Astrocyte (in vitro differentiated cells and primary cell): ENCODE measurements around the gene GPANK1. TPM values are rescaled to one million over a fixed set of nuclear protein-coding genes. Genes with fewer than 3 reads are reported as not detected.

Experiments used
- DNase-seq: peaks from one replicate; pipeline ENCODE4 v3.0.0-alpha.2; 2010; ENCODE audit warnings: low read depth
- FAIRE-seq: peaks from 2 replicates; lab custom pipeline; 2011; peaks lifted over from hg19 to GRCh38; lab: Jason Lieb, UNC
- H2AFZ ChIP-seq: 2 replicates; pipeline ENCODE4 v1.6.0; 2012; ENCODE audit warnings: low read depth, low read length, inconsistent platforms
- H3K27ac ChIP-seq: 2 replicates; pipeline ENCODE4 v1.5.1; 2011; ENCODE audit warnings: low read depth, low read length, inconsistent platforms
- H3K27me3 ChIP-seq: 2 replicates; pipeline ENCODE4 v1.6.0; 2011; ENCODE audit warnings: low read length, inconsistent platforms; ENCODE audit not compliant: insufficient read depth
- H3K36me3 ChIP-seq: 2 replicates; pipeline ENCODE4 v1.5.1; 2011; ENCODE audit warnings: low read length, inconsistent platforms; ENCODE audit not compliant: insufficient read depth
- H3K4me1 ChIP-seq: 2 replicates; pipeline ENCODE4 v1.5.1; 2011; ENCODE audit warnings: low read length, inconsistent platforms; ENCODE audit not compliant: insufficient read depth
- H3K4me2 ChIP-seq: 2 replicates; pipeline ENCODE4 v1.6.0; 2012; ENCODE audit warnings: low read length, inconsistent platforms
- H3K4me3 ChIP-seq: 2 replicates; pipeline ENCODE4 v1.5.1; 2011; ENCODE audit warnings: low read depth, mild to moderate bottlenecking, low read length, inconsistent platforms; ENCODE audit not compliant: insufficient read depth
- H3K79me2 ChIP-seq: 2 replicates; pipeline ENCODE4 v1.6.0; 2012; ENCODE audit warnings: mild to moderate bottlenecking, low read length, inconsistent platforms; ENCODE audit not compliant: insufficient read depth
- H3K9ac ChIP-seq: 2 replicates; pipeline ENCODE4 v1.6.0; 2012; ENCODE audit warnings: mild to moderate bottlenecking, low read length, inconsistent platforms
- H3K9me3 ChIP-seq: 2 replicates; pipeline ENCODE4 v1.5.1; 2012; ENCODE audit warnings: low read depth, mild to moderate bottlenecking, low read length, inconsistent platforms; ENCODE audit not compliant: insufficient read depth
- H4K20me1 ChIP-seq: 2 replicates; pipeline ENCODE4 v1.6.0; 2012; ENCODE audit warnings: low read length, inconsistent platforms; ENCODE audit not compliant: insufficient read depth
- H3K27ac Mint-ChIP-seq: one replicate; pipeline ENCODE4 v1.8.0; 2021; ENCODE audit warnings: mild to moderate bottlenecking, mixed read lengths; ENCODE audit not compliant: unreplicated experiment
- H3K27me3 Mint-ChIP-seq: one replicate; pipeline ENCODE4 v1.8.0; 2021; ENCODE audit warnings: low read depth, mixed read lengths; ENCODE audit not compliant: unreplicated experiment
- H3K36me3 Mint-ChIP-seq: one replicate; pipeline ENCODE4 v1.8.0; 2021; ENCODE audit warnings: low read depth, mixed read lengths; ENCODE audit not compliant: unreplicated experiment
- H3K4me1 Mint-ChIP-seq: one replicate; pipeline ENCODE4 v1.8.0; 2021; ENCODE audit warnings: low read depth, mixed read lengths; ENCODE audit not compliant: unreplicated experiment
- H3K4me3 Mint-ChIP-seq: one replicate; pipeline ENCODE4 v1.8.0; 2021; ENCODE audit warnings: mild to moderate bottlenecking, moderate library complexity, mixed read lengths; ENCODE audit not compliant: unreplicated experiment
- H3K9me3 Mint-ChIP-seq: one replicate; pipeline ENCODE4 v1.8.0; 2021; ENCODE audit warnings: mild to moderate bottlenecking, mixed read lengths; ENCODE audit not compliant: unreplicated experiment
- EZH2 ChIP-seq: IDR thresholded peaks from 2 replicates; pipeline ENCODE4 v1.6.1; 2012; ENCODE audit warnings: mild to moderate bottlenecking, low read length, inconsistent platforms; ENCODE audit not compliant: insufficient read depth
- total RNA-seq: library from RNA; stranded (reverse); gene quantifications from 2 replicates; pipeline ENCODE4 v1.2.1, GENCODE V29; 2021
- TF ChIP-seq, protein P1 (sequence below): IDR thresholded peaks from 2 replicates; pipeline ENCODE4 v1.5.1; 2011; ENCODE audit warnings: low read depth, mild to moderate bottlenecking, inconsistent platforms, low read length, moderate library complexity; ENCODE audit not compliant: insufficient read depth

The GPANK1 gene
- total RNA-seq, 1 donor from 2014 or later, result 13.8 TPM

DNA sequence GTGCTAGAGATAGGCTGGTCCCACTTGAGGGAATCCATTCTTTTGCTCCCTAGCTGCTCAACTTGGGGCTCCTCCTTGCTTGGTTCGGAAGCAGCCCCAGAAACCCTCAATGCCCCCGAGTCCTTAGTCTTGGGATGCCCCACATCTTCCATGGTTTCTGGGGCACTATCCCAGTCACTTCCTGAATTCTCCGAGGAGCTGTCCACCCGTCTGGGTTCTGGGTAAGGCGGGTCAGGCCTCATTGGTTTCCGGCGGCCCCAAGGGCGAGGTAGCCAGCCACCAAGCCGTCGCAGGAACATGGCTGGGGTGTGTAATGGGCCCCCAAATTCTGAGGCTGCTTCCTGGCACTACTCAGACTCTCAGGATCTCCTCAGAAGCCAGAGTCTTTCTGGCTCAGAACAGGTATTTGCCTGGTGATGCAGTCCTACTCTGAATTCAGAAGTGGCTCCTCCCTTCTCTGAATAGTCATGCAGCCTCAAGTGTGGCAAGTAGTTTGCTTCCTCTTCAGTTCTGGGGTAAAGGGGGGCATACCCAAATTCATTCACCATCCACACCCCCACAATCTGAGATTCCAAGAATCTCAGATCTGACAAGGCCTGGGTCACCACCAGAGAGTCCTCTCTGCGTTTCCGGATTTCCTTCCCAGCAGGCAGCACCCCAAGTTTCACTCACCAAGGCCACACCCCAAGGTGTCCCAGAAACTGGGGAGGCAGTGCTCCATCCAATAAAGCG lies 5.0 kb downstream of the GPANK1 start:
- peak overlapping the region; percentile 75 for H3K27ac Mint-ChIP-seq
- Histone ChIP-seq H4K20me1 (peaks cover 32% of the 10 kb centered on the region), H3K27ac (peak overlapping the region; percentile 58), H3K79me2 (peaks cover 83% of the 10 kb centered on the region), H3K4me3 (peak overlapping the region; percentile 82), H3K4me1 (peaks cover 43% of the 10 kb centered on the region), H3K36me3 (peaks cover 5% of the 10 kb centered on the region), H2AFZ (peak overlapping the region; percentile 51), H3K27me3 (no peaks in the 10 kb centered on the region), H3K9me3 (no peaks in the 10 kb centered on the region), H3K9ac (peak overlapping the region; percentile 85), H3K4me2 (peak overlapping the region; percentile 99)
- H3K27me3 Mint-ChIP-seq, result no peaks in the 10 kb centered on the region
- peak overlapping the region; percentile 90 for H3K4me3 Mint-ChIP-seq
- no peaks in the 10 kb centered on the region for H3K9me3 Mint-ChIP-seq
- H3K4me1 Mint-ChIP-seq, result peaks cover 30% of the 10 kb centered on the region
- FAIRE-seq (no peak), DNase-seq (peak; percentile 19)
- no peak for TF ChIP-seq EZH2
- TF ChIP-seq, protein P1, sequence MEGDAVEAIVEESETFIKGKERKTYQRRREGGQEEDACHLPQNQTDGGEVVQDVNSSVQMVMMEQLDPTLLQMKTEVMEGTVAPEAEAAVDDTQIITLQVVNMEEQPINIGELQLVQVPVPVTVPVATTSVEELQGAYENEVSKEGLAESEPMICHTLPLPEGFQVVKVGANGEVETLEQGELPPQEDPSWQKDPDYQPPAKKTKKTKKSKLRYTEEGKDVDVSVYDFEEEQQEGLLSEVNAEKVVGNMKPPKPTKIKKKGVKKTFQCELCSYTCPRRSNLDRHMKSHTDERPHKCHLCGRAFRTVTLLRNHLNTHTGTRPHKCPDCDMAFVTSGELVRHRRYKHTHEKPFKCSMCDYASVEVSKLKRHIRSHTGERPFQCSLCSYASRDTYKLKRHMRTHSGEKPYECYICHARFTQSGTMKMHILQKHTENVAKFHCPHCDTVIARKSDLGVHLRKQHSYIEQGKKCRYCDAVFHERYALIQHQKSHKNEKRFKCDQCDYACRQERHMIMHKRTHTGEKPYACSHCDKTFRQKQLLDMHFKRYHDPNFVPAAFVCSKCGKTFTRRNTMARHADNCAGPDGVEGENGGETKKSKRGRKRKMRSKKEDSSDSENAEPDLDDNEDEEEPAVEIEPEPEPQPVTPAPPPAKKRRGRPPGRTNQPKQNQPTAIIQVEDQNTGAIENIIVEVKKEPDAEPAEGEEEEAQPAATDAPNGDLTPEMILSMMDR, result no peak
- H3K36me3 Mint-ChIP-seq, result peaks cover 25% of the 10 kb centered on the region

DNA sequence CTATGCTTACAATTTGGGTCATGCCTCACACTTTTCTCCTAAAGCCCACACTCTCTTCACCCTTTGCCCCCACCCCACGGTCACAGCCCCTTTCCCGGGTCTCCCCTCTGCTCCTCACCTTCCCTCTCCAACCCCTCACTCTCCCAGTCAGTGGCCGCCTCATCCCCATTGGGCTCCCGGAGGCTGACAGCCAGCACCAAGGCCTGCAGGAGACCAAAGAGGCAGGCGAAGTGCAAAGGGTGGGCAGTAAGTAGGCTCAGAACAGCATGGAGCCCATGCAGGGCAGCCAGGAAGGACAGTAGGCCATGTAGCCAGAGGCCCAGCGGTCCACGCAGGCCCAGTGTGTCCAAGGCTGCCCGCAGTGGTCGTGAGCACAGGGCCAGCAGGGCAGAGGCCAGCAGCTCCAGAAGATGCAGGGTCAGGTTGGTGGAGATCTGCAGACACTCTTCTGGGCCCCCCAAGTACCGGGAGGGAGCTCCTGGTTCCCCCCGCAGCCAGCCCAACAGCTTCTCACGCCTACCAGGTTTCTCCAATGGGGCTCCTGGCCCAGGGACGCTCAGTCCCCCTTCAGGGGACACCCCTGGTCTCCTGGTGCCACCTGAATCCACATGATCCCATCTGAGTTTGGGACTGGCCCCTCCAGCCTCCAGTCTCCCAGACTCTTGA lies 5.7 kb downstream of the GPANK1 start:
- peak overlapping the region; percentile 85 for H3K9ac ChIP-seq
- no peak overlapping the region for H3K27ac Mint-ChIP-seq
- peaks cover 23% of the 10 kb centered on the region for H3K4me1 Mint-ChIP-seq

More for the DNA sequence above, 5.7 kb downstream of the GPANK1 start:
- TF ChIP-seq, protein P1, result no peak
- TF ChIP-seq EZH2, result no peak
- peaks cover 5% of the 10 kb centered on the region for H3K36me3 ChIP-seq
- FAIRE-seq (no peak), DNase-seq (no peak)
- no peak overlapping the region for H2AFZ ChIP-seq
- H3K4me3 ChIP-seq, result peak overlapping the region; percentile 82
- Mint-ChIP-seq H3K9me3 (no peaks in the 10 kb centered on the region), H3K4me3 (peak overlapping the region; percentile 90), H3K27me3 (no peaks in the 10 kb centered on the region), H3K36me3 (peaks cover 23% of the 10 kb centered on the region)
- no peak overlapping the region for H3K27ac ChIP-seq
- no peaks in the 10 kb centered on the region for H3K9me3 ChIP-seq
- peaks cover 81% of the 10 kb centered on the region for H3K79me2 ChIP-seq
- H3K27me3 ChIP-seq, result no peaks in the 10 kb centered on the region
- peaks cover 39% of the 10 kb centered on the region for H3K4me1 ChIP-seq
- peaks cover 32% of the 10 kb centered on the region for H4K20me1 ChIP-seq
- peak overlapping the region; percentile 99 for H3K4me2 ChIP-seq
